PC-9 (cell line): Measurements from ENCODE around the gene VWA8.

Experiments
- EZH2 ChIP-seq: fragments of 200-600 bp; sonication (generic); IDR thresholded peaks from 2 replicates; pipeline ENCODE4 v1.8.0; 2017; ENCODE audit warnings: antibody characterized with exemption, low read depth
- TF ChIP-seq, protein P1 (sequence below): fragments of 200-600 bp; sonication (generic); conservative IDR thresholded peaks from 2 replicates; pipeline ENCODE4 v1.6.1; 2017; ENCODE audit warnings: mixed run types, antibody characterized with exemption, mild to moderate bottlenecking, moderate library complexity

GRCh38 chr13:41557719-41558118 lies 403.2 kb downstream of the VWA8 start:
- TF ChIP-seq, protein P1, sequence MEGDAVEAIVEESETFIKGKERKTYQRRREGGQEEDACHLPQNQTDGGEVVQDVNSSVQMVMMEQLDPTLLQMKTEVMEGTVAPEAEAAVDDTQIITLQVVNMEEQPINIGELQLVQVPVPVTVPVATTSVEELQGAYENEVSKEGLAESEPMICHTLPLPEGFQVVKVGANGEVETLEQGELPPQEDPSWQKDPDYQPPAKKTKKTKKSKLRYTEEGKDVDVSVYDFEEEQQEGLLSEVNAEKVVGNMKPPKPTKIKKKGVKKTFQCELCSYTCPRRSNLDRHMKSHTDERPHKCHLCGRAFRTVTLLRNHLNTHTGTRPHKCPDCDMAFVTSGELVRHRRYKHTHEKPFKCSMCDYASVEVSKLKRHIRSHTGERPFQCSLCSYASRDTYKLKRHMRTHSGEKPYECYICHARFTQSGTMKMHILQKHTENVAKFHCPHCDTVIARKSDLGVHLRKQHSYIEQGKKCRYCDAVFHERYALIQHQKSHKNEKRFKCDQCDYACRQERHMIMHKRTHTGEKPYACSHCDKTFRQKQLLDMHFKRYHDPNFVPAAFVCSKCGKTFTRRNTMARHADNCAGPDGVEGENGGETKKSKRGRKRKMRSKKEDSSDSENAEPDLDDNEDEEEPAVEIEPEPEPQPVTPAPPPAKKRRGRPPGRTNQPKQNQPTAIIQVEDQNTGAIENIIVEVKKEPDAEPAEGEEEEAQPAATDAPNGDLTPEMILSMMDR = no peak
- no peak for TF ChIP-seq EZH2
